ENCODE results near the gene ALLC.

DNA sequence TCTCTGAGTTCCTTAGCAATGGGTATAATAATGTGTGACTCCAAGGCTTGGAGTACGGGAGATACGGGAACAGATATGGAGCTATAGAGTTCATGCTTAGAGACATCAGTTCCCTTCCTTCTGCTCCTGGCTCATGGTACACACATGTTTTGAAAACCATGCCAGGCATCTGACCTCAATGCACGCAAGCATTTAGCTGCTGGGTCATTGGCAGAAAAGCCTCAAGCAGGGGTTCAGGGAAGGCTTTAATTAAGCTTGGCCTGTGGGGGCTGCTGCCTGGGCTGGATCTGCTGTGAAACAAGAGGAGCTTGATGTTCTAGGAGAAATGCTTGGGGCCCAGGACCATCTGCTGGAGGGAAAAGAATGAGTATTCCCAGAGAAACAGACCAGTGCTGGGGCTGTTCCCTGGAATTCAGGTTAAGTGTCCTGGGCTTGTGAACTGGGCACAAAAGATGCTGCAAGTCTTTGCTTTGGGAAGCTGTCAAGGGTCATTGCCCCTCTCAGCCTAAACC is 3.2 kb downstream of the ALLC start:
- TF ChIP-seq MAX (IDR thresholded peaks at IDR 0.05) (no peak), CEBPB (IDR thresholded peaks at IDR 0.05) (no peak), EP300 (IDR thresholded peaks at IDR 0.05; ENCODE audit: borderline replicate concordance) (no peak), ZBTB7A (IDR thresholded peaks at IDR 0.05; ENCODE audit: low read depth) (no peak)

All from Ishikawa (cell line).